A172 (cell line): ENCODE results near the gene WDFY2. TPM values are rescaled to one million over a fixed set of nuclear protein-coding genes. Genes with fewer than 3 reads are reported as not detected.
A peak's percentile ranks its signal among the peaks of the same experiment; 100 is the strongest.

ENCODE experiments used
- DNase-seq: peaks from one replicate; pipeline ENCODE4 v3.0.0-alpha.2; 2015; ENCODE audit warnings: low spot score
- total RNA-seq: library from RNA; depleted of rRNA; stranded (reverse); fragments of >200 nt; shearing (Covaris generic); gene quantifications from 2 replicates; pipeline ENCODE4 v1.2.3, GENCODE V29; 2014

Gene WDFY2
- total RNA-seq, 1 experiment from 2014 or later = 2.5 TPM

DNA sequence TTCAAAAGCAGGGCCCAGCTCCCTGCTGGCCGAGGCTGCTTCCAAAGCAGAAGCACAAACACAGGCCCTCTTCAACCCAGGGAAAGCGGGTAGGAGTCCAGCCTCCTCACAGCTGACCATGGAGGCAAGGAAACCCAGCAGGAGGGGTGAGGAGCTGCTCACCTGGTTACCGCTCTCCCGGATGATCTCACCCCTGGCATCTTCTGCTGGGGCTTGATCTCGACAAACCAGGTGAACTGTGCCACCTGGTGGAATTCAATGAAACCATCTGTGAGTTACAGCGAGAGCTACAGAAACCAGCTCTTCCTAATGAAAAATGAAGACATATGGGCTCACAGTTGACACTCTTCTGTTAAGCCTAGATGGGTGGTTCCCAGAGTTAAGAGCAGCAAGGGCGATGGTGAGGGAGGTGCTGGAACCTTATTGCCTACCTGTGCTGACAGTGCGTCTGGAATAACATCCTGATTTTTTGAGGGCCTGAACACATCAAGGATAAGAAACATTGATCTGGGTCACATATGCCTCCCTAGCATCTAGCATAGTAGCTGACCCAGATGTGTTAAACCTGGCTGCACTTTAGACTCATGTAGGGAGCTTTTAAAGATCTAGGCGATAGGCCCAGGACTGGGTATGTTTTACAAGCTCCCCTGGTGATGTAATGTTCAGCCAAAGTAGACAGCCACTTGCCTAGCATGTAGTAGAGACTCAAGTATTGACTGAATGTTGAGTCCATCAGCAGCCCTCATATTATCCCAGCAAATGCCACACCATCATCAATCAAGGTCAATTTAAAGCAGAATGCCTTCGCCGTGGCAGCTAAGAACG is 213.6 kb downstream of the WDFY2 start:
- DNase-seq = peak; percentile 68

DNA sequence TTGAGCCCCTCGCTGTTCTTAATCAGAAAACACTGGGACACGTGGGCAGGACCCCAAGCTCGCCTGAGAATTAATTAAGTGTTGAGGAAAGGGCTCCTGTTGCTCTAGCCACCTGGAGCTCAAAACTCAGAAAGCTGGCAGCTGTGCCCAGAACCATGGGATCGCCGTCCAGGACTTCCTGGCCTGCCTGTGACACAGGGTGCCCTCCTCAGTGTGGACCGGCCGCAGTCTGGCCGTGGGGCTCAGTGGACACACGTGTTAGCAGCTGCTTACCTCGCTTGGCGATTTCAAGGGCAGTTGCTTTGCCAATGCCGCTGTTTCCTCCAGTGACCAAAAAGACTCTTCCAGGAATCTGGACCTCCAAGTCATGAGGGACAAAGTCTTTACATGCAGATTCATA is 215.0 kb downstream of the WDFY2 start:
- no peak for DNase-seq

DNA sequence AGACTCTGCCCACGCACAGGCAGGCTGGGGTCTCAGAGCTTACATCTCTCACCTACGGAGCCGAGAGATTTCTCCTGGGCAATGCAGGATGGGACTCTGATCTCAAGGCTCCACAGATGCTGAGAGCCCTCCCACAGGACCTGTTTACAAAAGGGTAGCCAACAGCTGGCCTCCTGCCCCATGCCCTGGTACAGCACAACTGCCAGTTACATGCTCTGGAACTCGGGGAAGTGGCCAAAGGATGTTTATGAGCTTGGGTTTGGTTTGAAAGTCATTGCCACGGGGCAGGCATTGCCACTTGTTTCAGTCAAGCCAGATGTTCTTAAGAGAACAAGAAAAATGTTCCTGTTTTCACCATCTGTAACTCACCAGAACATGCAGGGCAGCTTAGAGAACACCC is 216.2 kb downstream of the WDFY2 start:
- no peak for DNase-seq

DNA sequence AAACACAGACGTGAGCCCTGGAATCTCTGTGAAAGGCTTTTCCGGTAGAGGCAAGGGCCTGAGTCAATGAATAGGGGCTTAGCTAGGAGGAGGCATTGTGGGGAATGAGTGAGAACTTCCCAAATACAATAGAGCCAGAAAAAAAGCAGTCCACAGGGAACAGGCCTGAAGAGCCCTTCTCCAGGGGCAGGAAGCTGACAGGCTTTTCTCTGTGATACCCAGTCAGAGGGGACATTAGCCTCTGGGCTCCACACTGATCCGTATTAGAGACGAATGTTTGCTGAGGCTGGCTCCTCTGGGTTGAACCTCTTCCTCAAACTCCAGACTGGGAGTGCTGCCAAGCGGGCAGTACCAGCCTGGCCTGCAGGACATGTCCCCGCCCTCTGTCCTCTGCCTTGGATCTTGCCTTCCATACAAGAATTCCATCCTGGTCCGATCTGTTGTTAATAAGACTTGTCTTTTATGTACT is 217.4 kb downstream of the WDFY2 start:
- DNase-seq = peak; percentile 48

DNA sequence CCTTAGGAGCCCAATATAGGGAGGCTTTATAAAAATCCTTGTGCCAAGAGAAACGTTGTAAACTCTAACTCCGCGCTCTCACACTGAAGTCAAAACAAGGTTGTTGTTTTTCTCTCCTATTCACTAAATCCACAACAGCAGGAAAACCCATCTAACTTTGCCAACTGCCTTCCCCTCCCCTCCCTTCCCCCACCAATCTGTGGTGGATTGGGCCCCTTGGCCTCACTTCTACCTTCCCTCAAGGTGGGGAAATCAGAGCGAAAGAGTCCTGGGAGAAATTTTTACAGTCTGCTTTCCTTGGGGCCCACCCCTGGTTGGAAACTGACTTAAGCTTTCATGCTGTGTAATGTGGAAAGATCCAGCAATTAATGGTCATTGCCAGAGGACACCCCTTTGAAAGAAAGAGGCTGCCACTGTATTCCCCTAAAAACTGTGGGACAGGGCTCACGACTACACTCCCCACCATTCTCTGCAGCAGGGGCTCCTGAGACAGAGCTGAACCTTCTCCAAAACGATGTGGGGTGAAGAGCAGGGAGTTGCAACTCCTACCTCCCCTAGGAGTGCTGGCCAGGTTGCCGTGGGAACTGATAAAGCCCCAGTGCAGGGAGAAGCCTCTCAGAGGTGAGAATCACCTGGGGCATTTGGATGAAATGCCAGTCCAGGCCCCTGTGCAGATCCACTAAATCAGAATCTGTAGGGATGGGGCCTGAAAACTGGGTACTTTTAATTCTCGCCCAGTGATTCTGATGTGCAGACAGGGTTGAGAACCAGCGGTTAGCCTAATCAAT is 218.6 kb downstream of the WDFY2 start:
- no peak for DNase-seq

DNA sequence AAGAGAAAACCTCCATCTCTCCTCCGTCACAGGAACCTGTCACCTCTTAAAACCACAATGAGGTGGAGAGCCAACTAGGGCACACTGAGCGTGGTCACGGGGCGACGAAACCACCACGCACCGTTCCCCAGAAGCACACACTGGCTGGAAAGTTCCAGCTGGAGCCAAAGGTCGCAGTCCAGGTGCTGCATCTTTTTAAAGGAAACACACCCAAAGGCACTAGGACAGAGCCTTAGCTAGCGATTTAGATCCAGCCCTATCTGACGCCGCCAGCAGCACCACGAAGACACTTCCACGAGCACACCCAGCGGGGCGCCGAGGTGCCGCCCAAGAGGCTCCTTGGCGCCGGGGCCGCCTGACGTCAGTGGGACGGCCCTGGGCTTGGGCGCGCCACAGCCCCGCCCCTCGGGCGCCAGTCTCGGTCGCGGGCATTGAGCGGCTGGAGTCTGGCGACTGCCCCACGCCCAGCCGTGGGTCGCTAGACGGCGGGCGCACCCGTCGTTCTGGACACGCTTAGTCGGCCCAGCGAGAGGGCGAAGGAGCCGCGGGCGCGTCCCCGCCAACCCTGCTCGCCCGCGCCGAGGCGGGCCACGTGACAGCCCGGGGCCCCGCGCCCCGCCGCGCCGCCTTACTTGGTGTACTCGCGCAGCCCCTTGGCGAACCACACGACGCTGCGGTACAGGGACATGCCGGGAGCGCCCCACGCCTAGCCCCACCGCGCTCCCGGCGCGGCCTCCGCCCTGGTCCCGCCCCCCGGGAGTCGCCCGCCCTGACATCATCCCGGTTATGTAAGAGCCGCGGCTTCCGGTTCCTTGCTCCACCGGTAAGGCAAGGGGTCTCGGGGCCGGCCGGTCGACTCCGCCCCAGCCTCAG is 219.4 kb downstream of the WDFY2 start, which contains the start of gene DHRS12:
Gene DHRS12, minus strand, starts transcription at position 742 of the 873 bp plus-strand sequence. CDS start 4,504 bp downstream, outside the sequence.
- peak; percentile 63 for DNase-seq

DNA sequence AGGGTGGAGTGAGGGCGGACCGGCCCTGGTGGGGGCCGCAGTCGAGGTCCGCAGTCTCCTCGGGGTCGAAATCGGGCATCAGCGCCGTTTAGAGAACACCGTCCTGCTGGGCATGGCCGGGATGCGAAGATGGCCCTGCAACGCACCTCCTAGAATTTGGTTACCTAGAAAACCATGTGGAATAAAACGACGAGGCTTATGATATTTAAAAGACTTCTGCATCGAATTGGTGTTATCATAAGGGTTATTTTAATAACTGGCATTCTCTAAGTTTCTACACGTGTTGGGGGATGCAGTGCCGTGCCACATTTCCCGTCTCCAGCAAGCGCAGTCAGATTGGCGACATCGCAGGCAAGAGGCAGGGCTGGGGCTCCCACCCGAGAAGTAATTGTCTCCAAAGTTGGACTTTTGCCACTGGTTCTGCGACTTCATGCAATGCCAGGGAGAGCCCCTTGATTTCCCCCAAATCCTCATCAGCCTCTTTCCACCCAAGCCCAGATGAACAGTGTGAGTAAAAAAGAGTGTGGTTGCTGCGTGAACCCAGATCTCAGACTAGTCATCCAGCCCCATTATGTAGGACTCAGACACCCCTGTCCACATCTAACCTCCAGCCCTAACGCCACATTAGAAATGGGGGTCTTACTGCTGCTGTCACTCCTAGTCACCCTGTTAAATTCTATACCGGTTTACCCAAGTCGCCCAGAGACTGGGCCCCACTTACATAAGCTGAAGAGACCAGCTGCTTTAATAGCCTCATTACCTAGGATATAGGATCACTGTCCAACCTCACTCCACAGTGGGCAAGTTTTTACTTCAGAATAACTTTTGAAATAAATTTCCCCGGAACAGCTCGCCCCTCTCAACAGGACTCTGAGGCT is 220.3 kb downstream of the WDFY2 start:
- no peak for DNase-seq

DNA sequence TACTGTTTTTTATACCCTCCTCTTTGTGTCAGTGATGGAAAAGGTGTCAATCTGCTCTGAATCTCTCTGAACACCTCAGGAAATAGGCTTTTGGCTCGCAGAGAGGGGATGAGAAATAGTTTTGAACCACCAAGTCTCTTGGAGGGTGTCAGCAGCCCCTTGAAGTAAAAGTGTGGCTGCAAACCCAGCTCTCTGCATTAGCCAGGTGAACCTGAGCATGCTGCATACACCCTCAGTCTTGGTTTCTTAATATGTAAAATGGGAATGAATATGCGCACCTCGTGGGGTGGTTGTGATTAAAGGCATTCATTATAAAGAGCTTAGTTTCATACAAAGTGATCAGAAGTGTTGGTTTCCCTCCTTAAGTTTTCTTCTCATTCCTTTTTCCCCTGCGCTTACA is 221.1 kb downstream of the WDFY2 start:
- DNase-seq = no peak

DNA sequence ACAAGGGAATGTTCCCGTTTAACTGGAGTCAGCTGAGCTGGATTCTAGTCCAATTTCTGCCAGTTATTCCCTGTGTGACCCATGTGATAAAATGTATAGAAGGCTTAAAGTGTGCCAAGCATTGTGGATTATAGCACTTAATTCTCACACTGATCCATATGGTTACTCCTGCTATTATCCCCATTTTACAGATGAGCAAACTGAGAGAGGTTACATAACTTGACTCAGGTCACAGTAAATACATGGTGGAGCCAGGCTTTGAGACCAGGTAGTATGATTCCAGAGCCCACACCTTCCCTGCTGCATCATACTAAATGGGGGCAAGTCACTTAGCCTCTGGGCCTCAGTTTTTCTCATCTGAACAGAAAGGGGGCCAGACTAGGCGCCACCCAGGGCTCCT is 221.7 kb downstream of the WDFY2 start:
- no peak for DNase-seq

DNA sequence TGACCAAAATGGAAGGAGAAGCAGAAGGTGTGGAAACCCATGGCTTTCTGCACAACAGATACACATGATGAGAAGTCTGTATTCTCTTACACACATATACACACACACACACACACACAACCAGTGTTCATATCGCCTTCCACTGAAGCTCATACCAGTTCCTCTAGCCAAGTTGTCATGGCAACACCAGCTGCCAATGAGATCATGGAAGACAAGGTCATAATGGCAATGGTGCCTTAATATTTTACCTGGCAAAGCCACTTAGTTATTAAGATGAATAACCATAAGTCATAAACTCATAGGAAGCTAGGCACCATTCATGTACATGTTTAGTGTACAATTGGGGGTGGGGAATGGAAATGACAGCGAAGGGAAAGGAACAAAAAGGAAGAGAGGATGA is 222.3 kb downstream of the WDFY2 start:
- no peak for DNase-seq

DNA sequence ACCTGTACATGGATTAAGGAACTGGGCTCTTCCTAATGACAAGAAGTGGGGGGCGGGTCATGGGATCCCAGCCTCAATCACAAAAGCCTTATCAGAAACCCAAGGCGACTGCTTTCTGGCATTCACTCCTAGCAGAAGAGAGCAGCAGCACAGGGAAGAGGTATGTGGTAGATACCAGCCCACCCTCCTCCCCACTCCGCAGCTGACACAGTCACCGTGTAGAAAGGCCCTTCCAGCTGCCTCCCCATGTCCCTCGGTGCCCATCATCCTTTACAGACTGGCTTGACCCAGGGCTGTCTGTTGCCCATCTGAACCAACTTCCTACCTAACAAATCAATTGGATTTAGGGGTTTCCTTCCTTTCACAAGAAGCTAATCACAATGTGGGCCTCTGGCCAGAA is 222.8 kb downstream of the WDFY2 start:
- DNase-seq = no peak

DNA sequence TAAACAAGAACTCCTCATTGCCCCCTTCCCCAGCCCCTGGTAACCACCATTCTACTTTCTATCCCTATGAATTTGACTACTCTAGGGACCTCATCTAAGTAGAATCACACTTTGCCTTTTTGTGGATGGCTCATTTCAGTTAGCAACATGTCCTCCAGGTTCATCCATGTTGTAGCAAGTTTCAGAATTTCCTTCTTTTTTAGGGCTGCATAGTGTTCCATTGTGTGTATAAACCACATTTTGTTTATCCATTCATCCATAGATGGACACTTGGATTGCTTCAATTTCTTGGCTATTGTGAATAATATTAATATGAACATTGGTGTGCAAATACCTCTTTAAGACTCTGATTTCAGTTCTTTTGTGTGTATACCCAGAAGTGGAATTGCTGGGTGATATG is 224.5 kb downstream of the WDFY2 start:
- DNase-seq = no peak

DNA sequence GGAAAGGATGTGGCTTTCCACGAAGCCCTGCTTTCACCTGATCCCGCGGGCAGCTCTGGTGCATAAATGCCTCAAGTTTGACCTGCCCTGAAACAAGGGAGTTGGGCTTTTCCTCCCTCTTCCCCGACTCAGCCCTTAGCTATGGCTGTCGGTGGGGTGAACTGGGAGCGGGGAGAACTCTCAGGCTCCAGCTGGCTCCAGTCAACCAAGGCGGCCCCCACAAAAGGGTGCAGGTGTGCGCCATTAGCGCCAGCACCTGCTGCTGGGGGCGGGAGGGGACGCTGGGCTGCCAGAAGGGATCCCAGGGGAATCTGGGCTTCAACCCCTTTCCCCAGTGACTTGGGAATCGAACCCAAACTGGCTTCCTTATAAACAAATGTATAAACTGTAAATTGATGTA is 226.8 kb downstream of the WDFY2 start:
- no peak for DNase-seq

DNA sequence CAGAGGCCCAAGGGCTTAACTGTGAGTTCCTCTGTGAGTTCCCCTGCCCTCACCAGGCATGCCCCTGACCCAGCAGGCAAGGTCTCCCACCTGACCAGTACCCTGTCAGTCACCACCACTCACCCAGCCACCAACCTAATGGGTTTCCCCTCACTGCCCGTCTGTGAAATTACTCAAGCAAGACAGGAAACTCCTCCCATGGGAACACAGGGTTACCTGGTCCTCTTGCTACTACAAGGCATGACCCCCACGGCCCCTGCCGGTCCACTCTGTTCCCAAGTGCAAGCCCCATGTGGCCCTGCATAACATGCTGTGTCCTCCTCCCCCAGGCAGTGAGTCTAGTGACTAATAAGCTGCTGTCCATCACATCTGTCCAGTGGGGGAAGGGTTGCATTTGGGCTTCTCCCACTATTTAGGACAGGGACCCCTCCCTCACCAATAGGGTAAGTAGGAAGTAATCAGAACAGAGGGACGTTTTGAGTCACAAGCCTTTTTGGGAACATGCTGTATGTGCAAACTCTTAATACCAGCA is 227.7 kb downstream of the WDFY2 start:
- no peak for DNase-seq

DNA sequence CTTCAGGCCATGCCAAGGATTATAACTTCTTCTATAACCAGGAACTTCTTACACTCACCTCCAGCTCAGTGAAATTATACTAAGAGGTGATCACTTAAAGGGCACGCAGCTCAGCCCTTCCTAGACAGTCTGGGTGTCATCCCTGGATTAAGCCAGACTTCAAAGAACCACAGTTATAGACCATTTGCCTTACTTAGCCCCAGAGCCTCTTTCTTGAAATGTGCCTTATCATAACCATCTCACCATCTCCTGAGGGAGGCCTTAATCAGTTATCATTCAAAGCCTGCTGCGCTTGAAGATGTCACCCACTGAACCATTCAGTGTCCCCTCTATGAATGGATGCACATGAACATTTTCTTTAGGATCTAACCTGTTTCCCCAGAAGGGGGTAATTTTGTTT is 229.8 kb downstream of the WDFY2 start:
- no peak for DNase-seq

DNA sequence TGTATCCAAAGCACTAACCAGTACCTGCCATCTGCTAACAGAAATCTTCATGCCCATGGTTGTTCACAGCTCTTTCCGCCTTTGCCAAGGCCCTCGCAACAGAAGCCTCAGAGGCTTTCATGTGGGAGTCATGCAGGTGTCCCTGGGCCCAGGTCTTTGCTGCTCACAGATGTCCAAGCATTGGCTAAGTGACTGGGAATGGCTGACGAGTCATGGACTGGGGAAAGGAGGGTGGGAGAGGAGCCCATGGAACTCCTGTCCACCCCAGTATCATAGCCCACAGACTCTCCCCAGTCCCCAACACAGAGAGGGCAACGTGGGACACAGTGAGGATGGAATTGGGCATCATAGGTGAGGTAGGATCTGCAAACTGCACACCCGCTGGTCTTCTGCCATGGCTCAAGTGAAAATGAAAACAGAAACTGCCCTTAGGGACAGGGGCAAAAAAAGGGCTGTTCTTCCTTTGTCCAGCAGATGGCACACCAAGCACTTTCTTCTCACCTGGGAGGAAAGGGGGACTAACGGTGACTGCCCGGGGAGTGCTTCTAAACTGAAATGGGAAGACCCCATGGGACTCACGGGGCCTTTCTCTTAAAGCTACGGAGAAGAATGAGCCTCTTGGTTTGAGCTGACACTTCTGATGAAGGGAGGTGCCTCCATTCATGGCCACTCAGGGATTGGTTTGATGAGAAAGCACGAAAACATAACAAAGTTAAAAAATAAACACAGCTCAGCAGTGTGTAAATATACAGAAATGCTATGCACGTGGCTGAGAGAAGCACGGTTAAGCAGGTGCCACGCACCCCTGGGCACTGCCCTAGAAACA is 230.8 kb downstream of the WDFY2 start:
- peak; percentile 62 for DNase-seq

DNA sequence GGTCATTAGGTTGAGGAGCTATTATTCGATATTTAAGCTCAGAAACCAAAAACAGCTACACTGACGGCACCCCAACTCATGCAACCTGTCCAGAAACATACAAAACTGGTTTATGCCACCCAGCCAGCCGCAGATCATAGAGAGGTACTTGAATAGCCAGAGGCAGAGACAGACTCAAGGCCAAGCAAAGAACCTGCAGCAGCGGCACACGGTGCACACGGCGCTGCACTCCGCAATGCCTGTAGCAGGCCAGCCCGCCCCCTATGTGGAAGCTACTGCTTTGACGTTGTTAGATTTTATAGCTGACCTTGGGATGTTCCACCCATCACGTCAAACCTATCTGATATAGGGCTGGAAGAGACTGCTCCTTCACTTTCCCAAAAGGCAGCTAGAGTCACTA is 231.6 kb downstream of the WDFY2 start:
- no peak for DNase-seq

DNA sequence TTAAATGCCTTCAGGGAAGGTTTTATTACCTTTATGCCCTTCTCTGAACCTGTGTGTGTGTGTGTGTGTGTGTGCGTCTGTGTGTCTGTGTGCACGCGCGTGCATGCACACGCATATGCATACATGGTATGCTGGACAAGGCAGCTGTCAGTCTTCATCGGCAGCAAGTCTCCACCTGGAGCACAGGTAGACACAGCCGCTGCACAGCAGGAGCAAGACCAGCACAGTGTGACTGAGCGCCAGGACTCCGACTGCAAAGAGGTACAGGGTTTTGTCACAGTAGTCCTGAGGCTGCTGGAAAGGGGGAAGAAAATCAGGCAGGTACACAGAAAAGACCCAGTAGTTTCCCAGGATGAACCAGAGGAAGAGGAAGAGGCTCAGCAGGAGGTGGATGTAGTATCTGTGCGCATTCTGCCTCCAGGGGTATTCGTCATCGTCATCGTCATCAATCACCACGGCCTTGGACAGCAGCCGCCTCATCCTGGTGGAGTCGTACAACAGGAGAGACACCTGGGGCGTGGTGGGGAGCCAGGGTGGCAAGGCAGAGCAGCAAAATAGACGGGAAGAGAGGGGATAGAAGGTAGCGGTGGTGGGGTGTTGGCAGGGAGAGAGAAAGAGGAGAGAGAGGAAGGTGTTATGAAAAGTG is 232.5 kb downstream of the WDFY2 start:
- peak; percentile 61 for DNase-seq
